Activated CD8-positive, alpha-beta memory T cell treated with anti-CD3 and anti-CD28 coated beads, Interleukin-2, amount 10 ng/mL, durations not matched to agents 7 days and 5 days (primary cell): ENCODE results near the gene CA4. TPM values are rescaled to one million over a fixed set of nuclear protein-coding genes. Genes with fewer than 3 reads are reported as not detected.
"Not testable (repeated sequence)": the region's sequence is repeated elsewhere in the genome, so short reads cannot be mapped to it uniquely, and the experiment has no call there.

Experiments used
- ATAC-seq: fragments of 150-1000 bp; cut with Tn5 transposase; one replicate; pipeline ENCODE4 v1.10.0; 2021; ENCODE audit warnings: moderate library complexity
- CTCF ChIA-PET: fragments of 350-600 bp; sonication (Branson Sonifier 250); formaldehyde crosslinking; loops from one replicate; lab custom pipeline; 2021; ENCODE audit warnings: antibody characterized with exemption; lab: Charles Lee
- DNase-seq: peaks from one replicate; pipeline ENCODE4 v3.0.0-alpha.2; 2020
- H3K27ac Mint-ChIP-seq: one replicate; pipeline ENCODE4 v1.8.0; 2021; ENCODE audit warnings: mild to moderate bottlenecking, mixed read lengths
- H3K27me3 Mint-ChIP-seq: one replicate; pipeline ENCODE4 v1.8.0; 2021; ENCODE audit warnings: mixed read lengths
- H3K36me3 Mint-ChIP-seq: one replicate; pipeline ENCODE4 v1.8.0; 2021; ENCODE audit warnings: mild to moderate bottlenecking, mixed read lengths
- H3K4me1 Mint-ChIP-seq: one replicate; pipeline ENCODE4 v1.8.0; 2021; ENCODE audit warnings: mixed read lengths
- H3K4me3 Mint-ChIP-seq: one replicate; pipeline ENCODE4 v1.8.0; 2021; ENCODE audit warnings: mild to moderate bottlenecking, moderate library complexity, mixed read lengths
- H3K9me3 Mint-ChIP-seq: one replicate; pipeline ENCODE4 v1.8.0; 2022; ENCODE audit warnings: low read depth, mixed read lengths
- total RNA-seq, 2 experiments: library from RNA; stranded (reverse); gene quantifications; one replicate each; pipeline ENCODE4 v1.2.3, GENCODE V29; 2021

Gene CA4
- total RNA-seq: not detected

GRCh38 chr17:60149691-60150582, at the start of gene CA4:
Gene CA4, plus strand, starts transcription at chr17:60149973. Its CDS starts 62 bp downstream, at chr17:60150035.
- ATAC-seq (peak; percentile 22), DNase-seq (no peak)
- Mint-ChIP-seq H3K9me3 (no peaks in the 10 kb centered on the region), H3K4me1 (peaks cover 18% of the 10 kb centered on the region), H3K27me3 (peaks cover 82% of the 10 kb centered on the region), H3K4me3 (peak within 1 kb of the TSS; percentile 36), H3K27ac (no peak within 1 kb of the TSS), H3K36me3 (peaks cover 1% of the 10 kb centered on the region)
- CTCF ChIA-PET: interaction anchor here (0.7 to 1.6 kb wide), 6 partner anchors 8 to 509 kb away, joined by 3 to 9 read pairs (median 4); no protein-coding TSS in a partner anchor

- CTCF ChIA-PET: not testable (repeated sequence)
These were observed 49.2 kb upstream of the CA4 start for GRCh38 chr17:60100577-60100976.

GRCh38 chr17:60102015-60102631, 47.6 kb upstream of the CA4 start:
- peaks cover 49% of the 10 kb centered on the region for H3K27me3 Mint-ChIP-seq
- H3K4me3 Mint-ChIP-seq: peak overlapping the region; percentile 63
- peaks cover 20% of the 10 kb centered on the region for H3K4me1 Mint-ChIP-seq
- ATAC-seq, H3K27ac Mint-ChIP-seq, CTCF ChIA-PET, DNase-seq, H3K9me3 Mint-ChIP-seq, H3K36me3 Mint-ChIP-seq: not testable (repeated sequence)

More at GRCh38 chr17:60100577-60100976, 49.2 kb upstream of the CA4 start:
- not testable (repeated sequence) for DNase-seq, H3K36me3 Mint-ChIP-seq, H3K27ac Mint-ChIP-seq, H3K9me3 Mint-ChIP-seq, H3K4me3 Mint-ChIP-seq, ATAC-seq
- Mint-ChIP-seq H3K27me3 (peaks cover 46% of the 10 kb centered on the region), H3K4me1 (peaks cover 10% of the 10 kb centered on the region)

GRCh38 chr17:60102632-60103096, 47.1 kb upstream of the CA4 start:
- Mint-ChIP-seq H3K4me1 (peaks cover 20% of the 10 kb centered on the region), H3K27ac (no peak overlapping the region), H3K36me3 (no peaks in the 10 kb centered on the region), H3K4me3 (peak overlapping the region; percentile 63), H3K9me3 (no peaks in the 10 kb centered on the region), H3K27me3 (peaks cover 43% of the 10 kb centered on the region)
- CTCF ChIA-PET: no interaction called here
- DNase-seq (no peak), ATAC-seq (peak; percentile 76)

- Mint-ChIP-seq H3K36me3 (no peaks in the 10 kb centered on the region), H3K4me3 (no peak overlapping the region), H3K27ac (no peak overlapping the region), H3K4me1 (peaks cover 20% of the 10 kb centered on the region), H3K9me3 (no peaks in the 10 kb centered on the region), H3K27me3 (peaks cover 40% of the 10 kb centered on the region)
- ATAC-seq (no peak), DNase-seq (no peak)
- CTCF ChIA-PET: no interaction called here
These were observed 45.8 kb upstream of the CA4 start for GRCh38 chr17:60103957-60104356.

- no peaks in the 10 kb centered on the region for H3K9me3 Mint-ChIP-seq
- H3K36me3 Mint-ChIP-seq: no peaks in the 10 kb centered on the region
- H3K4me3 Mint-ChIP-seq: no peak overlapping the region
- no peak for ATAC-seq
- CTCF ChIA-PET: no interaction called here
- no peak for DNase-seq
- H3K27me3 Mint-ChIP-seq: peaks cover 47% of the 10 kb centered on the region
- no peak overlapping the region for H3K27ac Mint-ChIP-seq
- H3K4me1 Mint-ChIP-seq: peaks cover 20% of the 10 kb centered on the region
These were observed 43.3 kb upstream of the CA4 start for GRCh38 chr17:60106340-60107059.

- DNase-seq: no peak
- H3K36me3 Mint-ChIP-seq: no peaks in the 10 kb centered on the region
These were observed 42.1 kb upstream of the CA4 start for GRCh38 chr17:60107526-60108257.

GRCh38 chr17:60108309-60108708, 41.5 kb upstream of the CA4 start:
- not testable (repeated sequence) for H3K9me3 Mint-ChIP-seq, H3K36me3 Mint-ChIP-seq, DNase-seq, ATAC-seq, H3K27ac Mint-ChIP-seq, H3K4me3 Mint-ChIP-seq
- Mint-ChIP-seq H3K4me1 (peaks cover 10% of the 10 kb centered on the region), H3K27me3 (peaks cover 34% of the 10 kb centered on the region)
- CTCF ChIA-PET: interaction anchor here (0.6 kb wide), 1 partner anchor 313 kb away, joined by 3 read pairs; no protein-coding TSS in a partner anchor

More at GRCh38 chr17:60107526-60108257, 42.1 kb upstream of the CA4 start:
- Mint-ChIP-seq H3K9me3 (no peaks in the 10 kb centered on the region), H3K4me1 (peaks cover 13% of the 10 kb centered on the region), H3K4me3 (no peak overlapping the region), H3K27ac (no peak overlapping the region), H3K27me3 (peaks cover 38% of the 10 kb centered on the region)
- no peak for ATAC-seq
- CTCF ChIA-PET: no interaction called here

- CTCF ChIA-PET: interaction anchor here (0.6 kb wide), 1 partner anchor 312 kb away, joined by 3 read pairs; no protein-coding TSS in a partner anchor
- ATAC-seq: no peak
- H3K4me1 Mint-ChIP-seq: peaks cover 9% of the 10 kb centered on the region
- H3K27ac Mint-ChIP-seq: no peak overlapping the region
- no peak overlapping the region for H3K4me3 Mint-ChIP-seq
- H3K9me3 Mint-ChIP-seq: no peaks in the 10 kb centered on the region
- H3K36me3 Mint-ChIP-seq: no peaks in the 10 kb centered on the region
- peaks cover 29% of the 10 kb centered on the region for H3K27me3 Mint-ChIP-seq
- DNase-seq: no peak
These were observed 41.1 kb upstream of the CA4 start for GRCh38 chr17:60108712-60109111.

GRCh38 chr17:60109161-60109560, 40.6 kb upstream of the CA4 start:
- Mint-ChIP-seq H3K27me3 (peaks cover 25% of the 10 kb centered on the region), H3K9me3 (no peaks in the 10 kb centered on the region), H3K4me3 (no peak overlapping the region), H3K36me3 (no peaks in the 10 kb centered on the region), H3K27ac (no peak overlapping the region), H3K4me1 (peaks cover 9% of the 10 kb centered on the region)
- DNase-seq (no peak), ATAC-seq (no peak)
- CTCF ChIA-PET: interaction anchor here (0.6 kb wide), 1 partner anchor 312 kb away, joined by 3 read pairs; no protein-coding TSS in a partner anchor

- H3K27ac Mint-ChIP-seq: no peak overlapping the region
- H3K4me3 Mint-ChIP-seq: no peak overlapping the region
- CTCF ChIA-PET: no interaction called here
- ATAC-seq (no peak), DNase-seq (no peak)
- H3K36me3 Mint-ChIP-seq: no peaks in the 10 kb centered on the region
- peaks cover 9% of the 10 kb centered on the region for H3K4me1 Mint-ChIP-seq
- H3K9me3 Mint-ChIP-seq: no peaks in the 10 kb centered on the region
- peaks cover 23% of the 10 kb centered on the region for H3K27me3 Mint-ChIP-seq
These were observed 39.2 kb upstream of the CA4 start for GRCh38 chr17:60110586-60110985.

GRCh38 chr17:60111661-60112060, 38.1 kb upstream of the CA4 start:
- H3K4me1 Mint-ChIP-seq, H3K27ac Mint-ChIP-seq, H3K4me3 Mint-ChIP-seq, DNase-seq, H3K9me3 Mint-ChIP-seq, CTCF ChIA-PET, H3K36me3 Mint-ChIP-seq: not testable (repeated sequence)
- H3K27me3 Mint-ChIP-seq: peaks cover 22% of the 10 kb centered on the region
- ATAC-seq: peak; percentile 58
